HFFc6 (cell line): ENCODE measurements around the gene CBR1. TPM values are rescaled to one million over a fixed set of nuclear protein-coding genes. Genes with fewer than 3 reads are reported as not detected.

Source experiments
- DNase-seq: peaks from one replicate; pipeline ENCODE4 v3.0.0-alpha.2; 2018
- H3K27ac Mint-ChIP-seq: 2 replicates; pipeline ENCODE4 v1.8.0; 2020; ENCODE audit warnings: mild to moderate bottlenecking, mixed read lengths
- H3K27me3 Mint-ChIP-seq: 2 replicates; pipeline ENCODE4 v1.8.0; 2021; ENCODE audit warnings: mild to moderate bottlenecking, moderate library complexity, mixed read lengths; ENCODE audit not compliant: insufficient read depth
- H3K36me3 Mint-ChIP-seq: 2 replicates; pipeline ENCODE4 v1.8.0; 2021; ENCODE audit warnings: low read depth, mixed read lengths
- H3K4me1 Mint-ChIP-seq: 2 replicates; pipeline ENCODE4 v1.8.0; 2020; ENCODE audit warnings: low read depth, mixed read lengths
- H3K4me3 Mint-ChIP-seq: 2 replicates; pipeline ENCODE4 v1.8.0; 2020; ENCODE audit warnings: mild to moderate bottlenecking, moderate library complexity, mixed read lengths
- H3K9me3 Mint-ChIP-seq: 2 replicates; pipeline ENCODE4 v1.8.0; 2020; ENCODE audit warnings: mild to moderate bottlenecking, mixed read lengths
- total RNA-seq, 6 experiments: library from RNA; stranded (reverse); fragmentation: NEBNext Ultra II Directional; extraction: Animal tissue kit (Norgen Biotek cat#: 25700); gene quantifications; 2 replicates in 1 of 6; 3 replicates in 5 of 6; pipeline ENCODE4 v1.2.3, GENCODE V29; 2021
- TF ChIP-seq, protein P1 (sequence below): fragments of 200-600 bp; sonication (generic); IDR thresholded peaks from 2 replicates; pipeline ENCODE4 v1.5.0; 2021; ENCODE audit warnings: antibody characterized with exemption, mild to moderate bottlenecking

CBR1 gene
- total RNA-seq, 6 experiments from 2014 or later: 103 to 144 (median 138) TPM

DNA sequence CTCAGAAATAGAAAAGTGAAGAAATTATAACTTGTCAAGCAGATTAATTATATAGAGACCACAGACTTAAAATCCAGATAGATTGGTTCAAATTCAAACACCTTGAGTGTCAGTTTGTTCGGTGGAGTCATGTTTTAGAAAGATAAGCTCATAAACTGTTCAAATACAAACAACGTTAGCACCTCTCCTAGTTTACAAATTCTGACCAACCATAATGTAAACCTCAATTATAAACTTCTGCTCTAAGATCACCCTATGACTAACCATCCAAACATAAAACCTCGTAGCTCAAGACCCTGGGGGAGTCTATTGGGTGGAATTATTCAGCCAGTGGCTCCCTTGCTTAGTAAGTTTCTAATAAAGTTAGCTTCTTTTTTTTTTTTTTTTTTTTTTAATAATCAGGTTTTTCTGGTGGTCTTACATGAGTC is 12.4 kb downstream of the CBR1 start:
- peaks cover 8% of the 10 kb centered on the region for H3K4me1 Mint-ChIP-seq
- H3K36me3 Mint-ChIP-seq: no peaks in the 10 kb centered on the region
- TF ChIP-seq, protein P1, sequence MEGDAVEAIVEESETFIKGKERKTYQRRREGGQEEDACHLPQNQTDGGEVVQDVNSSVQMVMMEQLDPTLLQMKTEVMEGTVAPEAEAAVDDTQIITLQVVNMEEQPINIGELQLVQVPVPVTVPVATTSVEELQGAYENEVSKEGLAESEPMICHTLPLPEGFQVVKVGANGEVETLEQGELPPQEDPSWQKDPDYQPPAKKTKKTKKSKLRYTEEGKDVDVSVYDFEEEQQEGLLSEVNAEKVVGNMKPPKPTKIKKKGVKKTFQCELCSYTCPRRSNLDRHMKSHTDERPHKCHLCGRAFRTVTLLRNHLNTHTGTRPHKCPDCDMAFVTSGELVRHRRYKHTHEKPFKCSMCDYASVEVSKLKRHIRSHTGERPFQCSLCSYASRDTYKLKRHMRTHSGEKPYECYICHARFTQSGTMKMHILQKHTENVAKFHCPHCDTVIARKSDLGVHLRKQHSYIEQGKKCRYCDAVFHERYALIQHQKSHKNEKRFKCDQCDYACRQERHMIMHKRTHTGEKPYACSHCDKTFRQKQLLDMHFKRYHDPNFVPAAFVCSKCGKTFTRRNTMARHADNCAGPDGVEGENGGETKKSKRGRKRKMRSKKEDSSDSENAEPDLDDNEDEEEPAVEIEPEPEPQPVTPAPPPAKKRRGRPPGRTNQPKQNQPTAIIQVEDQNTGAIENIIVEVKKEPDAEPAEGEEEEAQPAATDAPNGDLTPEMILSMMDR: no peak
- H3K27ac Mint-ChIP-seq: no peak overlapping the region
- H3K9me3 Mint-ChIP-seq: no peaks in the 10 kb centered on the region
- no peak for DNase-seq
- no peak overlapping the region for H3K4me3 Mint-ChIP-seq
- peaks cover 3% of the 10 kb centered on the region for H3K27me3 Mint-ChIP-seq

DNA sequence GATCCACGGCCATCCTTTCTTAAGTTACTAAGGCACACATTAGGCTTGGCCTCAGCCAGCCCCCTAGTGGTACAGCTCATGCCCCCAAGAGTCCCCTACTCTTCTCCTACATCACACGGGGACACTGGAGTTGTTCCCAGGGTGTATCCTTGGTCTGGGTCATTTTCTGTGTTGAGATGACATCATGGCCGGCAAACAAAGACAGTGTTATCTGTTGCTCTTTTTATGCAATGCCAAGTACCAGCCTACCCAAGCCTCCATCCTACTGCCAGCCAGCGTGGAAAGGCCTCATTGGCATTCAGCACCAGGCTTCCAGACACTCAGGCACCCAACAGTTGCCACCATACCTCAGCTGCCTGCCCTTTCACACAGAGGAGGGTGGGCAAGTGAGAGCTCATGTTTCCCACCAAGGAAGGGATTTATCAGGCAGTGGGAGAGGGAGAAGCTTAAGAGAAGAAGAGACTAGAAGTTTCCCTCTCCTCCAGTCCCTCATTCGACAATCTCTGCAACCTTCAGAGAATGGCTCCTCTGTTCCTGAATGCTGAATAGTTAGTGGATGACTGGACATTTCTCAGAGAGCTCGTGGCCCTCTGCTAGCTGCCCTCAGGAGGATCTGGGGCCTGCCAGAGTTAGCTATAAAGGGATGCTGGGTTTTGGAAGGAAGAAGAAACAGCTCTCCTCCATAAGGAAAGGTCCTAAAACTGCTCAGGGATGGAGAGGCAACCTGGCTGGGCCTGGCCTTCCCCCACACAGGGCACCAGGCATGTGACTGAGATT is 17.7 kb downstream of the CBR1 start:
- peak overlapping the region; percentile 69 for H3K27ac Mint-ChIP-seq
- no peaks in the 10 kb centered on the region for H3K36me3 Mint-ChIP-seq
- TF ChIP-seq, protein P1: peak; percentile 37; the same call in 1 of the 2 replicates
- peaks cover 3% of the 10 kb centered on the region for H3K27me3 Mint-ChIP-seq
- H3K4me3 Mint-ChIP-seq: no peak overlapping the region
- no peaks in the 10 kb centered on the region for H3K9me3 Mint-ChIP-seq
- peak; percentile 10 for DNase-seq
- H3K4me1 Mint-ChIP-seq: peaks cover 15% of the 10 kb centered on the region

DNA sequence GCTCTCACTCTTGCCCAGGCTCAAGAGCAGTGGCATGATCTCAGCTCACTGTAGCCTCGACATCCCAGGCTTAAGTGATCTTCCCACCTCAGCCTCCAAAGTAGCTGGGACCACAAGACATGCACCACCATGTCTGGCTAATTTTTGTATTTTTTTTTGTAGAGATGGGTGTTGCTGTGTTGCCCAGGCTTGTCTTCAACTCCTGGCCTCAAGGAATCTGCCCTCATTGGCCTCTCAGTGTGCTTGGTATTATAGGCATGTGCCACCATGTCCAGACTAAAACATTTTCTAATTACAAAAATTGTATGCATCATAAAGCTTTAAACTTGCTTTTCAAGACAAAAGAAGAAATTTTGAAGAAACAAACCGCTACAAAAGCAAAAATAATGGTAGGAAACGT is 20.1 kb downstream of the CBR1 start:
- Mint-ChIP-seq H3K4me1 (peaks cover 21% of the 10 kb centered on the region), H3K9me3 (peaks cover 8% of the 10 kb centered on the region), H3K4me3 (no peak overlapping the region), H3K27ac (no peak overlapping the region), H3K27me3 (peaks cover 4% of the 10 kb centered on the region; the same call in 1 of the 2 replicates), H3K36me3 (peaks cover 8% of the 10 kb centered on the region)
- TF ChIP-seq, protein P1: no peak
- DNase-seq: no peak

DNA sequence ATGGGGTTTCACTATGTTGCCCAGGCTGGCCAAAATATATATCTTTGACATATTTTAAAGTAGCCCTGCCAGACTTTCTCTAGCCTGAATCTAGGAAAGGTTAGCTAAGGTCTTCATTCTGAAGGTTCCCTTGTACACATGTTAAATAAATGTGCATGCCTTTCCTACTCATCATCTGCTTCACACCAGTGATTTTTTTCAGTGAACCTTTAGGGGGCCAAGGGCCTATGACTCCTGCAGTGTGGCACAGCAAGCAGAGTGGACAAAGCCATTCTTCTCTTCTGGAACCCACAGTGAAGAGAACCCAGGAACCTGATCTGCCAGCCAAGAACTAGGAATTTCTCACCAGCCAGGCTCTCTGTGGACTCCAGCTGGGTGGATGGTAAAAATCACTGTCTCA is 22.9 kb downstream of the CBR1 start:
- DNase-seq: peak; percentile 9
- Mint-ChIP-seq H3K4me3 (no peak overlapping the region), H3K9me3 (peaks cover 8% of the 10 kb centered on the region), H3K36me3 (peaks cover 8% of the 10 kb centered on the region), H3K27ac (no peak overlapping the region), H3K4me1 (peaks cover 25% of the 10 kb centered on the region), H3K27me3 (peaks cover 19% of the 10 kb centered on the region)
- TF ChIP-seq, protein P1: no peak

DNA sequence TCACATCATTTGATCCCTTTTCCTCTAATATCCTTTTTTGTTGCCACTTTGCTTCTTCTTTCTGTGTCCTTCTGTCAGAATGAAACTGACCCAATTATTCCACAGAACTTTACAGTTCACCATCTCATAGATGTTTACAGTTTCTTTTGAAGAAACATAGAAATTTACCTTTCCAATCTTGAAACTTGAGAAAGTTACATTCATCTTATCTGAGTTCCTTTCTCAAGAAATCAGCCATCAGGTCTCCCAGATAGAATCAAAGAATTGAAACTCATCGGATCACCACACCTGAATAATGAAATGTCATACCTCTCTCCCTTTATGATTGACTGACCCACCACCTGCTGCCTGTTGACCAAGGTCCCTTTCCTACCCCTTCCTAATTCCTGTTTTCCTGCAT is 23.7 kb downstream of the CBR1 start:
- TF ChIP-seq, protein P1: no peak
- DNase-seq: no peak
- Mint-ChIP-seq H3K27me3 (peaks cover 19% of the 10 kb centered on the region), H3K27ac (no peak overlapping the region), H3K4me1 (peaks cover 29% of the 10 kb centered on the region), H3K36me3 (peaks cover 8% of the 10 kb centered on the region), H3K9me3 (peaks cover 8% of the 10 kb centered on the region), H3K4me3 (no peak overlapping the region)
